T-helper 17 cell (primary cell): ENCODE measurements around the gene CYTH3. TPM values are rescaled to one million over a fixed set of nuclear protein-coding genes. Genes with fewer than 3 reads are reported as not detected.

Experiments used
- ATAC-seq: fragments of 150-1000 bp; cut with Tn5 transposase; 2 replicates; pipeline ENCODE4 v1.10.0; 2021; ENCODE audit warnings: mild to moderate bottlenecking, moderate library complexity
- DNase-seq, 3 donors: peaks; one replicate each; pipeline versions ENCODE4 v3.0.0 to v3.0.0-alpha.2; 2020 to 2021
- H3K9me3 ChIP-seq: one replicate; pipeline ENCODE4 v1.7.0; 2013; ENCODE audit warnings: low read length, mild to moderate bottlenecking; ENCODE audit not compliant: control insufficient read depth, poor library complexity, severe bottlenecking
- H3K27ac Mint-ChIP-seq: one replicate; pipeline ENCODE4 v1.8.0; 2022; ENCODE audit warnings: mild to moderate bottlenecking, moderate library complexity, mixed read lengths
- H3K27me3 Mint-ChIP-seq: one replicate; pipeline ENCODE4 v1.8.0; 2022; ENCODE audit warnings: mixed read lengths
- H3K36me3 Mint-ChIP-seq: one replicate; pipeline ENCODE4 v1.8.0; 2022; ENCODE audit warnings: low read depth, mixed read lengths
- H3K4me1 Mint-ChIP-seq: one replicate; pipeline ENCODE4 v1.8.0; 2022; ENCODE audit warnings: mild to moderate bottlenecking, mixed read lengths
- H3K4me3 Mint-ChIP-seq: one replicate; pipeline ENCODE4 v1.8.0; 2022; ENCODE audit warnings: mild to moderate bottlenecking, moderate library complexity, mixed read lengths
- total RNA-seq, 4 donors: library from RNA in 2 of 4; stranded (reverse) in 2 of 4; gene quantifications; one replicate each; pipeline ENCODE4 v1.2.3 and lab custom pipeline; 2022 to 2026

CYTH3 gene
- total RNA-seq, 2 donors from 2014 or later: 23.1 to 25.8 TPM

DNA sequence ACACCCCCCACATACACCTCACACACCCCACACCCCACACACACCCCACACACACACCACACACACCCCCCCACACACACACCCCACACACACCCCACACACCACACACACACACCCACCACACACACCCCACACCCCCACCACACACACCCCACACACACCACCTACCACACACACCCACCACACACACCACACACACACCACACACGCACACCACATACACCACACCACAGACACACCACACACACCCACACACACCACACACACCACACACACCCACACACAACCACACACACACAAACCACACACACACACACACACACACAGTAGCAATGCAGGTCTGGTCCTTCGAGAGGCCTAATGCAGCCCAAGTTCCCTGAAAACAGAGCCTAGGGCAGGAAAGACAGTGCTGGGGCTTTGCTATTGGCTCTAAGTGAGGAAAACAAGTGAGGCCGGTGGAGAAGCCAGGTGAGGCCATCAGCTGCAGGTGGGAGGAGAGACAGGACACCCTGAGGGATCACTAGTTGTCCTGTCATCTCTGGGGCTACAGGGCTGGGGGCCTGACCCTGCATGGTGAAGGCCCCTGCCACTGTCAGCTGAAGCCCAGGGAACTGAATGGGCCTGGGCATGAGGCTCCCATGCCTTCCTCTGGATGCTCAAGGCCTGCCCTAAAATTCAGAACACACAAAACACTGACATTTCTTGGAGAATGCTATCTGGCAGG, 92.6 kb downstream of the CYTH3 start:
- no peaks in the 10 kb centered on the region for H3K9me3 ChIP-seq
- Mint-ChIP-seq H3K4me3 (peak overlapping the region; percentile 39), H3K27me3 (no peaks in the 10 kb centered on the region), H3K27ac (no peak overlapping the region), H3K4me1 (peaks cover 12% of the 10 kb centered on the region), H3K36me3 (peaks cover 6% of the 10 kb centered on the region)
- no peak for ATAC-seq
- DNase-seq: no peak

DNA sequence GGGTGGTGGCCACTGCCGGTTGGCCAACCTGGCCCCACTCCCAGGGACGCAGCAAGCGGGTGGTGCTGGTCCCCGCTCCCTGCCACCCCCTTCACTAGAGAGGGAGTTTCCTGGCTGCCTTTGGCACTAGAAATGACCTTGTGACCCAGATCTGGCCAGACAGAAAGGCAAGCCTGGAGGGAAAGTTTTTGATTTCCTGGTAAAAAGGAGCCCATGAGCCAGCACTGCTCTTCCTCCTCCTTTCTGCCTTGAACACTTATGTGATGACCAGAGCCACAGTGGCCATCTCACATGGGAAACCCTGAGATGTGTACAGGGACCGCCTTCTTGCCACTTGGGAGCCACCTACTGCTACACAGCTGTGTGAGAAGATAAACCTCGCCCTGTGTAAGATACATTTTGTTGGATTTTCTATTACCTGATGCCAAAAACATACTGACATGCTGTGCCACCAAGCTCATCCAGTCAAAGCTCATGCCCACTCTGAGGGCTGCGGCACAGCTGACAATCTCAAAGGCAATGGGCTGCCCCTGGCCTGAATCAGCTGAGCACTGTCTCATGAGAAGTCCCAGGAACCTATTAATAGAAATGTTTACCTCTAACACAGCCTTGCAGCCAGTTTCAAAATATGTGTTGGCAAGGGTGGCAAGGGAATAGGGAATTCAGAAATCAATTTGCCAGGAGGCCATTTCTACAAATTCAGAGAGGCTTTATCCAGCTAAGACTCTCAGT, 94.0 kb downstream of the CYTH3 start:
- ATAC-seq (no peak), DNase-seq (no peak)
- H3K9me3 ChIP-seq: no peaks in the 10 kb centered on the region
- no peak overlapping the region for H3K4me3 Mint-ChIP-seq
- peaks cover 12% of the 10 kb centered on the region for H3K4me1 Mint-ChIP-seq
- H3K27me3 Mint-ChIP-seq: no peaks in the 10 kb centered on the region
- peaks cover 6% of the 10 kb centered on the region for H3K36me3 Mint-ChIP-seq
- H3K27ac Mint-ChIP-seq: peak overlapping the region; percentile 56

DNA sequence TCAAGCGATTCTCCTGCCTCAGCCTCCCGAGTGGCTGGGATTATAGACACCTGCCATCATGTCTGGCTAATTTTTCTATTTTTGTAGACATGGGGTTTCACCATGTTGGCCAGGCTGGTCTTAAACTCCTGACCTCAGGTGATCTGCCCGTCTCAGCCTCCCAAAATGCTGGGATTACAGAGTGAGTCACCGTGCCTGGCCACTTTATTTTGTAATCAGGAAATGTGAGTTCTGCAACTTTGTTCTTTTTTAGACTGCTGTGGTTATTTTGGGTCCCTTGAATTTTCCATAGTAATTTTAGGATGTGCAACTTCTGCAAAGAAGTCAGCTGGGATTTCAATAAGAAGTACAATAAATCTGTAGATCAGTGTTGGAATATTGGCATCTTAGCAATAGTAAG, 96.8 kb downstream of the CYTH3 start:
- H3K4me1 Mint-ChIP-seq: peaks cover 8% of the 10 kb centered on the region
- no peak overlapping the region for H3K27ac Mint-ChIP-seq
- DNase-seq: no peak
- H3K4me3 Mint-ChIP-seq: no peak overlapping the region
- ATAC-seq: no peak
- no peaks in the 10 kb centered on the region for H3K9me3 ChIP-seq
- H3K27me3 Mint-ChIP-seq: no peaks in the 10 kb centered on the region
- peaks cover 3% of the 10 kb centered on the region for H3K36me3 Mint-ChIP-seq

DNA sequence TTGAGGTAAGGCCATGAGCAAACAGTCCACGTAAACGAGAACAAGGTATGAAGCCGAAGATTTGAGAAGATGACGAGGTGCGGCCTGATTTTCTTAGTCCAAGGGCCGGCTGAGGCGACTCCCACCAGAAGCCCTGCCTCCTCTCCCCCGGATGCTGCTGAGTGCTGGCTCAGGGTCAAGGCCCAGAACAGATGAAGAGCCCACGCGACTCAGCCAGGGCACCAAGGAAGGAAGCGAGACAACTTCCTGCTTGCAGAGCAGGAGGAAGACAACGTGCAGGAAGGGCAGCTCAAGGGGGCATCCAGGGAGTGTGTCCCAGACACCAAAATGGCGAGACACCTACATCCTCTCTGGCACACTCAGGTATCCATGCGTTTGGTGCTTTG, 99.5 kb downstream of the CYTH3 start:
- Mint-ChIP-seq H3K27ac (no peak overlapping the region), H3K27me3 (no peaks in the 10 kb centered on the region), H3K4me3 (no peak overlapping the region), H3K4me1 (peaks cover 6% of the 10 kb centered on the region), H3K36me3 (peaks cover 5% of the 10 kb centered on the region)
- no peak for ATAC-seq
- no peak for DNase-seq
- H3K9me3 ChIP-seq: no peaks in the 10 kb centered on the region

DNA sequence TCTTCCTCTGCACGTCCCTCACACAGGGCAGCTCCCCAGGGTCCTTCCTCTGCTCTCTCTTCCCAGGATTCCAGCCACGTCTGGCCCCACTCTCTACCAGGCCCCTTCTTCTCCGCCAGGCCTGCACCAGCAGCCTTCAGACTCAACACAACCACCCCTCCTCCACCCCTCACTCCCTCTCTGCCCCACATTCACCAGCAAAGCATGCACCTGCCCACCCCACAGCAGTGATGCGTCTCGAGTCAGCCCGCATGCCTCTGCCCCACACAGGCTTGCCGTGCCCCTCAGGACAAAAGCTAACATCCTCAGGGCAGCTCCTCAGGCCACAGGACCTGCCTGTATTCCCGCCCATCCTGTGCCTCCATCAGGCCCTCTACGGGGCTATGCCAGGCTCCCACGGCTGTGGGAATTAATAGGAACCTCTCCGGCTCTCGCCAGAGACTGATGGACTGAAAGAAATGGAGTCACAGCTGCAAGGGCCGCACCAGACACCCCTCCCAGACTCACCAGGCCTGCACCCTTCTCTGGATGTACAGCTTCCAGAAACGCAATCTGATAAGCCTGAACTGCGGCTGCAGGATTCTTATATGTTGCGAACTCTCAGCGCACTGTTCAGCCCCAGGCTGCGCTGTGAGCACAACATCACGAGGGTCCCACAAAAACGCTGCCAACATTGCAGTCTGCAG, 100.1 kb downstream of the CYTH3 start:
- Mint-ChIP-seq H3K4me1 (peaks cover 6% of the 10 kb centered on the region), H3K27ac (peak overlapping the region; percentile 29), H3K27me3 (no peaks in the 10 kb centered on the region), H3K36me3 (peaks cover 5% of the 10 kb centered on the region), H3K4me3 (no peak overlapping the region)
- H3K9me3 ChIP-seq: no peaks in the 10 kb centered on the region
- DNase-seq: no peak
- no peak for ATAC-seq

DNA sequence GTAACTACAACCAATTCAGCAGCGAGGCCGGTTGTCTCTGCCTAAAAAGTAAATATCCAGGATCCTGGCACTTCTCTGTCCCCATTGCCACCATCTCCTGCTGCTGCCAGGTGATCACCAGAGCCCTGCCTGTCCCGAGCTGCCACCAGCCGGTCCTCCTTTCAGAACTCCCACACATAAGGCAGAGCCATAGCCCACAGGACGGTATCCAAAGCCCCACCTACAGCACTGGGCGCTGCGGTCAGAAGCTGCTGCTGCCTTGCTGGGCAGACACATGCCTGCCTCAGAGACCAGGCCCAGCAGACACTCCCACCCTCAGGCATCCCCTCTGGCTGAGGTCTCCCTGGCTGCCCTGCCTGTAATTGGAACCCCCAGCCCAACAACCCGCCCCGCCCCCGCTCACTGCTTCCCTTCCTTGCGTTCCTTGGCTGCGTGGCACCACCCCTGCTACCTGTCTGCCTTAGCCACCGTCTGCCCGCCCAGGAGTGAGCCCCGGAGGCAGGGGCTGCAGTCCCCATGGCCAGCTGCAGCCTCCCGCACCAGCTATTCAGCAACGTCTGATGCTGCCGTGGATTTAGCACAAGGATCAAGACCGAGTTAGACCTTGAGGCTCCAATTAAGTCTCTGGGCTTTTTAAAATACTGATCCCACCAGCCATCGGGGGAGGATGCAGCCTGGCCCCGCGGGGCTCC, 100.7 kb downstream of the CYTH3 start:
- no peaks in the 10 kb centered on the region for H3K27me3 Mint-ChIP-seq
- H3K36me3 Mint-ChIP-seq: peaks cover 4% of the 10 kb centered on the region
- peak overlapping the region; percentile 29 for H3K27ac Mint-ChIP-seq
- H3K9me3 ChIP-seq: no peaks in the 10 kb centered on the region
- H3K4me1 Mint-ChIP-seq: peaks cover 5% of the 10 kb centered on the region
- no peak overlapping the region for H3K4me3 Mint-ChIP-seq
- no peak for ATAC-seq
- no peak for DNase-seq

DNA sequence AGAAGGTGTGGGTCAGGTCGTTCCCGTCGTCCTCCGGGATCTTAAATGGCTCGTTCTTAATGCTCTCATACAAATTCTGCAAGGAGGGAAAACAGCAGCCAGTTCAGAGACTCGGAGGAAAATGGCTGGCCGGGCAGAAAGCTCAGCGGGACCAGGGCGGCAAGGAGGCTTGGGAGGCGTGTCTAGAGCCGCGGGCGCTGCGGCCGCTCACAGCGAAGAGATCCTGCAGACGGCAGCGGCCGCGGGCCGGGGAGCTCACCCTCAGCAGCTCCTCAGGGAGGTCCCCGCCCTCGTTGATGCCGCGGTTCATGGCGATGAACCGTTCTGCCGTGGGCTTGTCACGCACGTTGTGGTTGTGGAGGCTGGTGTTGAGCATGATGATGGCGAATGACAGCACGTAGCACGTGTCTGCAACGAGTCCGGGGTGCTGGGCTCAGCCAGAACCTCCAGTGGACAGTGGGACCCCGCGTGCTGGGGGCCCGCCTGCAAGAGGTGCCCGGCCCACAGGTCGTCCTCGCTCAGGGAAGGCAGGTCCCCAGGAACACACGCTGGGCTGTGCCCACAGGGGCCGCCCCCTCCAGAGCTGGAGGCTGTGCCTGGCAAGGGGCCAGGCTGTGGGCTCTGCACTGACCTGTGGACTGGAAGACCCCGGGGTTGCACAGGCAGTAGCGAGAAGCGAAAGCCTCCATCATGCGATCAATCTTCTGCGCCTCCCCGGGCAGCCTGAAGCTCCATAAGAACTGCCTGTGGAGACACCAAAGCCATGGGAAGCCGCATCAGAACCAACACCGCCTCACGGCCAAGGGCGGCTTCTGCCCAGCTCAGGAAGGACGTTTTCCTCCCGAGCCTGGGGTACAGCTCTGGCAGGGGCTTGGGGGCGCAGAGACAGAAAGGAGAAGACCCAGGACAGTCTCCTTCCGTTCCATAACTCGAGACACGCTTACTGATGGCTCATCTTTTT, 101.6 kb downstream of the CYTH3 start:
- H3K27ac Mint-ChIP-seq: no peak overlapping the region
- H3K4me3 Mint-ChIP-seq: no peak overlapping the region
- no peaks in the 10 kb centered on the region for H3K27me3 Mint-ChIP-seq
- ATAC-seq: no peak
- peaks cover 2% of the 10 kb centered on the region for H3K36me3 Mint-ChIP-seq
- no peak for DNase-seq
- H3K4me1 Mint-ChIP-seq: peaks cover 3% of the 10 kb centered on the region
- no peaks in the 10 kb centered on the region for H3K9me3 ChIP-seq

DNA sequence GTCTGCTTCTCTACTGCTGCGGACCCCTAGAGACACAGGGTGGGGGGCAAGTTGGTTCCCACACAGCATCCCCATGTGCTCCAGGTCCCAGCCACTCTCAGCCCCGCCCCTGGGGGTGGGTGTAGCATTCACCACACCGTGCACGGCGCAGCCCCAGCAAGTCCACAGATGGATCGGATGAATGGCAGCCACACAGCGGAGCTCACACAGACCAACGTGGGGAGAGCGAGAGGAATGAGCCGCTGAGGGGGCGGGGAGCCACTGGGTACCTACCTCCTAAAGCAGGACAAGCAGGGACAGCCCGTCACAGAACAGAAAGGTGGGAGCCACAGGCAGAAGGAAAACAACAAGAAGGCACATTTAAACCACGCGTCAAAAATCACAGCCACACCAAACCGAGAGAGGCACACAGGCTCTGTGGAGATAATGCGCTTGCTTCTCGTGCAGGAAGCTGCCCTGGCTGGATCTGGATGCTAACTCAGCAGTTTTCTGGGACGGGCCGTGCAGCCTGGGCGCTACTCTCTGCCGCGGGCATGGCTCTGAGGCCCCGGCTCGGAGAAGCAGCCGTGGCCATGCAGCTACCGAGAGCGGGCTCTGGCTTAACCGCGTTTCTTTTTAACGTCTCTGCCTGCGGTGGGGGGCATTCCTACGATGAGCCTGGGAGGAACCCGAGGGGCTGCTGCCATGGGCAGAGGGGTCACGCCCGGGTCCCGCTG, 102.5 kb downstream of the CYTH3 start:
- Mint-ChIP-seq H3K36me3 (peaks cover 2% of the 10 kb centered on the region), H3K4me1 (peaks cover 3% of the 10 kb centered on the region), H3K27me3 (no peaks in the 10 kb centered on the region), H3K4me3 (peak overlapping the region; percentile 63), H3K27ac (no peak overlapping the region)
- DNase-seq: no peak
- no peak for ATAC-seq
- no peaks in the 10 kb centered on the region for H3K9me3 ChIP-seq

DNA sequence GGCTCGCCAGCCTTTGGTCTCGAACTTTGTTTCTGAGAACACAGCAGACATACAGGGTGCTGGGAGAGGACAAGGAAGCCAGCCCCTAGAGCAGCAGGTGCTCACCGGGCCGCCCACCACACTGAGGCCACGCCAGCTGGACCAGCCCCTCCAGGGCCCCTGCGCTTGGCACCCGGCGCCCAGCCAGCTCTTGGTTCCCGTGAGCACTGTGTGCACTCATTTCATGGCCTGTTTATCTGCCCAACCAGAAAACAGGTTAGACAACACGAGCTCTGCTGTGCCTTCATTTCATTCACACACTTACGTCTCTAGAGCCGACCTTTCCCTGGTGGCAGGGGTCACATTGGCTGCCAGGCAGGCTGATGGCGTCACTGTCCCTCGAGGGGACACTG, 104.0 kb downstream of the CYTH3 start:
- no peak for ATAC-seq

DNA sequence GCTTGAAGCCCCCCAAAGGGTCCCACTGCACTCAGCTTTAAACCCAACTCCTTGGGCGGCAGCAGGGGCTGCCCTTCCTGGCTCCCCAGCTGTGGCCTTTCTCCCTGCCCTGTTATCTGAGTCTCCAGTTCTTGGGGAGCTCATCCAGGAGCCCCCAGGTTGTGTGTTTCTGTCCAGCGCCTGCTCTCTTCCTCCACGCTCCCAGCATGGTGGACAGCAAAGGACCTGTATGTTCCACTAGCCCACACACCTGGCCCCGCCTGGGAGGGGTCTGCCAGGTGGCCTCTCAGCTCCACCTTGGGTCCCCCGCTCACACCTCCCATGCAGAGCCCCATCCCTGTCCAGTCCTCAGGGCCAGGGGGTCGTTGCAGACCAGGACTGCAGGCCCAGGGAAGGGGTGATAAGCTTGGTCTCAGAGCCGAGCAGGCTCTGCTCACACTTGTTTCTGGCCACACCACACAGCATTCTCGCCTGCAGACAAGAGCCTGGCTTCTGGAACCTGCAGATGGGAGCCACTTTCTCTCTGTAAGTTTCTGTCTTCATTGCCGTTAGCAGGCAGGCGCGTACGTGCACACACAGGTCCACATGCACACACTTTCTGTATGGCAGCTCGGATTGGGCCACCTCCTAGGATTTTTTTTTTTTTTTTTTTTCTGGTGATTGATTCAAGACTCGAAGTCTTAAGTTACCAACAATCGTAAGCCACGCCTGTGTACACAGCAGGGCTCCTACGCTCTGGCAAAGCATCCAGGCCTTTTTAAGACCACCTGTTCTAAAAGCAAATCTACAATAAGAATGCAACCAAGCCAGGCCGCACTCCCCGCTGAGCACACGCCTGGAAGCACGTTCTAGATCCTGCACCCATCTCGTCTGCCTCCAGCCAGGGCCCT, 104.6 kb downstream of the CYTH3 start:
- H3K4me3 Mint-ChIP-seq: peak overlapping the region; percentile 21
- DNase-seq (no peak), ATAC-seq (no peak)
- H3K27me3 Mint-ChIP-seq: no peaks in the 10 kb centered on the region
- H3K4me1 Mint-ChIP-seq: peaks cover 3% of the 10 kb centered on the region
- H3K36me3 Mint-ChIP-seq: peaks cover 2% of the 10 kb centered on the region
- H3K27ac Mint-ChIP-seq: no peak overlapping the region
- H3K9me3 ChIP-seq: no peaks in the 10 kb centered on the region

More for the DNA sequence above, 104.0 kb downstream of the CYTH3 start:
- no peak for DNase-seq
- H3K9me3 ChIP-seq: no peaks in the 10 kb centered on the region
- no peak overlapping the region for H3K27ac Mint-ChIP-seq
- no peak overlapping the region for H3K4me3 Mint-ChIP-seq
- H3K36me3 Mint-ChIP-seq: peaks cover 2% of the 10 kb centered on the region
- no peaks in the 10 kb centered on the region for H3K27me3 Mint-ChIP-seq
- peaks cover 3% of the 10 kb centered on the region for H3K4me1 Mint-ChIP-seq

DNA sequence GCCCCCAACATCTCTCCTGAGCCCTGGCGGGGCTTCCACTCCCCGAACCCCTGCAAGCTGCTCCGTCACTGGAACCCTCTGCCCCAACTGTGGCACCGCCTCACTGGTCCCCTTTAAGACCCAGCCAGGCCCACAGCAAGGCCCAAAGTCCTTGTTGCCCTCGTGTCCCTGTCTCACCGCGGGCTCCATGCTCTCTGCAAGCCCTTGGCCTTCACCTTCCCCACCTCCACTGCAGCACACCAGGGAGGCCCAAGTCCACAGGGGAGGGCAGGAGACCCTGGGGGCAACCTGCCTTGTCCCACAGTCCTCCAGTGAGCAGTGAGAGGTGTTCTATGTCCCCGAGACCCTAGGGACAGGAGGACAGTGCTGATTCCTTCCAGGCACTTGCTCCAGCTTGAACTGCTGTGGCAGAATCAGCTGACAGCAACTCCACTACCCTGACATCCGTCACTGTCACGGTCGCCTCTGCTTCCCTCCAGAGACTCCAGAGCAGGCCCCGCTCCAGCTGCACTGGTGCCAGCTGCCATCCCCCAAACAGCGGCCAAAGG, 105.3 kb downstream of the CYTH3 start:
- H3K4me1 Mint-ChIP-seq: peaks cover 8% of the 10 kb centered on the region
- no peak overlapping the region for H3K27ac Mint-ChIP-seq
- H3K9me3 ChIP-seq: no peaks in the 10 kb centered on the region
- ATAC-seq (no peak), DNase-seq (no peak)
- H3K27me3 Mint-ChIP-seq: no peaks in the 10 kb centered on the region
- no peak overlapping the region for H3K4me3 Mint-ChIP-seq
- peaks cover 2% of the 10 kb centered on the region for H3K36me3 Mint-ChIP-seq
